Stimulated activated CD8-positive, alpha-beta memory T cell treated with anti-CD3 and anti-CD28 coated beads, Interleukin-4, amount 100 ng/mL, for 4 hours (primary cell): ENCODE measurements around the gene GPR132.

ENCODE experiments used
- DNase-seq, 2 donors: peaks; one replicate each; pipeline ENCODE4 v3.0.0-alpha.2; 2020; ENCODE audit warnings: low read depth in 2 of 2, low spot score in 1 of 2

Gene GPR132

DNA sequence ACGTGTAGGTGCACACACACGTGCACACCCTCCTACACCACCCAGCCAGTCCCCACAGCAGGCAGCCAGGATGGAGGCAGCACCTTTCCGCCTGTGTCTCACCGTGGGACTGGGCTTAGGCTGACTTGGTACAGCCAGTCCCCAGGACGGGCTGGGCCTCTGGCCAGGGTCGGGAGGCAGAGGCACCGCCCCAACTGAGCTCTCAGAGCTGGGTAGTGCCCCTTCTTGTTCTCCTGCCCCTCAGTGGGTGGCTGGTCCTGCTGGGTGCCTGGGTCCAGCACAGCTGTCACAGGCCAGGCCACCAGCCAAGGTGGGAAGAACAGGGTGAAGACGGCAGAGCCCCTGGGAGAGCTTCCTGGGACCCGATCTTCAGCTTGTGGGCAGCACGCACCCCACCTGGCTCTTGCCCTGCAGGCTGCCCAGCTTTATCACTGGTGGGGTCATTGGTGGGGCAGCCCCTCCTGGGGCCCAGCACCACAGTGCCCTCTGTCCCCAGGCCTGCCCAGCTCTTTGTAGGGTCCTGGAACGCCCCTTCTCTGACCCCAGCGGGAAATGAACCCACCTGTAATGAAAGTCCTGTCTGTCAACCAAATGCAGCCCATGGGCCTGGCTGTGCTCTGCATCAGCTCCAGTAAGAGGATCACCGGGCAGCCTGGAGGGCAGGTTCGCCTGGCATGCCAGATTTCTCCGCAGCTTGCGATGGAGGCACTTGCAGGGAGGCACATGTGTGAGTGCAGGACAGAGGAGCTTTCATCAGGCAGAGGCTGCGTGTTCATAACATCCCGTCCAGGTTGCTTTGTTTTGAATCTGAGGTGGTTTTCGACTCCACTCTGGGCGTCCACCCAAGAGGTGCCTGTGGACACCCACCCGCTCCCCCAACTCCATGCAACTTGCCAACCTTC is 59.0 kb downstream of the GPR132 start:
- no peak for DNase-seq

DNA sequence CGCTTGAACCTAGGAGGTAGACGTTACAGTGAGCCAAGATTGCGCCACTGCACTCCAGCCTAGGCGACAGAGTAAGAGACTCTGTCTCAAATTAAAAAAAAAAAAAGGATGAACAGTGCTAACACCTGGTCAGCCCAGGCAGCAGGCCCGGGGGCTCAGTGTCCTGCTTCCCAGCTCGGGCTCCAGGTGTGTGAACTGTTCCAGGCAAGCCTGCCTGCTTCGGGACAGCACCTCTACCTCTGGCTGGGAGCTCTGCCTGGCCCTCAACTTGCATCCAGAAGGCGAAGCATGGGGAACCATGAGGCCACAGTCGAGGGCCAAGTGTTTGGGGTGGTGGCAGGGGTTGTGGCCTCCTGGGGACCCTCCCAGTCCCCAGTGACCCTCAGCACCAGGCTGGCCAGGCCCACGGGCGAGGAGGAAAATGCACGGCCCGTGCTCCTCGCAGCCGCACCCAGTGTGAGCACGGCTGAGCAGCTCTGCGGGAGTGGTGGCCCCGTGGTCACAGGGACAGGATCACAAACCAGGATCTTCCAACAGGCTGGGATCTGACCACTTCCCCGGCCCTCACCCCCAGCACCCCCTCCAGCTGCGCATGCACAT is 59.8 kb downstream of the GPR132 start:
- no peak for DNase-seq
